Muscle of back (tissue), 11 donors: Measurements from ENCODE around the gene ADCY2. TPM values are rescaled to one million over a fixed set of nuclear protein-coding genes. Genes with fewer than 3 reads are reported as not detected.

Source experiments
- DNase-seq, 3 donors: peaks; one replicate each; pipeline versions ENCODE4 v3.0.0 to v3.0.0-alpha.2; 2013
- polyA plus RNA-seq, 10 donors: library from polyadenylated mRNA; unstranded; fragments of 120-200 nt; gene quantifications; one replicate each; pipeline ENCODE4 v1.2.1, GENCODE V29; 2013; ENCODE audit not compliant: insufficient read length in 10 of 10

The ADCY2 gene
- polyA plus RNA-seq, 10 donors, result 18.4 to 48.7 (median 38.6) TPM

GRCh38 chr5:7781899-7782298 lies 386.0 kb downstream of the ADCY2 start:
- DNase-seq, result no peak

GRCh38 chr5:7784683-7785380 lies 388.9 kb downstream of the ADCY2 start:
- DNase-seq, result no peak

GRCh38 chr5:7787770-7788169 lies 391.8 kb downstream of the ADCY2 start:
- DNase-seq, result no peak

GRCh38 chr5:7789567-7789966 lies 393.6 kb downstream of the ADCY2 start:
- DNase-seq, result no peak

GRCh38 chr5:7793895-7794294 lies 398.0 kb downstream of the ADCY2 start:
- no peak for DNase-seq

- no peak for DNase-seq
These were observed 398.4 kb downstream of the ADCY2 start for GRCh38 chr5:7794311-7794710.

GRCh38 chr5:7794823-7795222 lies 398.9 kb downstream of the ADCY2 start:
- no peak for DNase-seq

GRCh38 chr5:7795306-7795705 lies 399.4 kb downstream of the ADCY2 start:
- no peak for DNase-seq

GRCh38 chr5:7801891-7802614 lies 406.1 kb downstream of the ADCY2 start:
- no peak for DNase-seq

GRCh38 chr5:7802855-7803254 lies 406.9 kb downstream of the ADCY2 start:
- no peak for DNase-seq

GRCh38 chr5:7803937-7804336 lies 408.0 kb downstream of the ADCY2 start:
- DNase-seq, result no peak

- DNase-seq, result no peak
These were observed 409.4 kb downstream of the ADCY2 start for GRCh38 chr5:7805379-7805778.

GRCh38 chr5:7808998-7809397 lies 413.1 kb downstream of the ADCY2 start:
- DNase-seq, result no peak

GRCh38 chr5:7811715-7812114 lies 415.8 kb downstream of the ADCY2 start:
- DNase-seq, result no peak

- DNase-seq, result no peak
These were observed 417.1 kb downstream of the ADCY2 start for GRCh38 chr5:7813007-7813406.

GRCh38 chr5:7813576-7813975 lies 417.6 kb downstream of the ADCY2 start:
- no peak for DNase-seq

GRCh38 chr5:7814816-7815215 lies 418.9 kb downstream of the ADCY2 start:
- no peak for DNase-seq

GRCh38 chr5:7815892-7816534 lies 420.1 kb downstream of the ADCY2 start:
- peak; percentile 23 to 73 (median 58) for DNase-seq

- no peak for DNase-seq
These were observed 420.6 kb downstream of the ADCY2 start for GRCh38 chr5:7816535-7816901.

- no peak for DNase-seq
These were observed 426.5 kb downstream of the ADCY2 start for GRCh38 chr5:7822449-7822848.

GRCh38 chr5:7823594-7823993 lies 427.7 kb downstream of the ADCY2 start:
- no peak for DNase-seq

GRCh38 chr5:7824995-7825394 lies 429.1 kb downstream of the ADCY2 start:
- no peak for DNase-seq

GRCh38 chr5:7825630-7826029 lies 429.7 kb downstream of the ADCY2 start:
- DNase-seq, result no peak
